GM12864 (cell line): ENCODE measurements around the gene MYH11.
"Not testable (repeated sequence)": the region's sequence is repeated elsewhere in the genome, so short reads cannot be mapped to it uniquely, and the experiment has no call there.

Experiments used
- DNase-seq: peaks from one replicate; pipeline ENCODE4 v3.0.0-alpha.2; 2011; ENCODE audit warnings: low read depth
- H3K4me3 ChIP-seq: 2 replicates; pipeline ENCODE4 v1.5.1; 2011; ENCODE audit warnings: mild to moderate bottlenecking, low read depth, low read length, control low read depth
- TF ChIP-seq, protein P1 (sequence below): IDR thresholded peaks from 2 replicates; pipeline ENCODE4 v1.5.1; 2011; ENCODE audit warnings: low read depth, mild to moderate bottlenecking, moderate library complexity, low read length, control low read depth, inconsistent platforms; ENCODE audit errors: missing control alignments

Gene MYH11

DNA sequence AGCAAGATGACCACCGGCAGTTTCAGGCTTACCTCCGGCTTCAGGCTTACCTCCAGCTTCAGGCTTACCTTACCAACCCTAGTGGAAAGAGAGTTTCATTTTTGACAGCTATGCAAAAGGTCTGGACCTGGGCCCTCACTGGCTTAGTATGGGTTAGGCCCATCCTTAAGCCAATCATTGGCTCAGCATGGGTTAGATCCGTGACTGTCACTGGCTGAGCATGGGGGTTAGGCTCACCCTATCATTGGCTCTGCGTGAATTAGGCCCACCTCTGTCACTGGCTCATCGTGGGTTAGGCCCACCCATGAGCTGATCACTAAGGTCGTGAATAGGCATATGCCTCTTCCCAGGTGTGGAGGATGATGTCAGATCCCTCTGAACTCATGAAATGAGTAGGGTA is 198.7 kb downstream of the MYH11 start:
- no peak overlapping the region for H3K4me3 ChIP-seq
- no peak for DNase-seq
- TF ChIP-seq, protein P1, sequence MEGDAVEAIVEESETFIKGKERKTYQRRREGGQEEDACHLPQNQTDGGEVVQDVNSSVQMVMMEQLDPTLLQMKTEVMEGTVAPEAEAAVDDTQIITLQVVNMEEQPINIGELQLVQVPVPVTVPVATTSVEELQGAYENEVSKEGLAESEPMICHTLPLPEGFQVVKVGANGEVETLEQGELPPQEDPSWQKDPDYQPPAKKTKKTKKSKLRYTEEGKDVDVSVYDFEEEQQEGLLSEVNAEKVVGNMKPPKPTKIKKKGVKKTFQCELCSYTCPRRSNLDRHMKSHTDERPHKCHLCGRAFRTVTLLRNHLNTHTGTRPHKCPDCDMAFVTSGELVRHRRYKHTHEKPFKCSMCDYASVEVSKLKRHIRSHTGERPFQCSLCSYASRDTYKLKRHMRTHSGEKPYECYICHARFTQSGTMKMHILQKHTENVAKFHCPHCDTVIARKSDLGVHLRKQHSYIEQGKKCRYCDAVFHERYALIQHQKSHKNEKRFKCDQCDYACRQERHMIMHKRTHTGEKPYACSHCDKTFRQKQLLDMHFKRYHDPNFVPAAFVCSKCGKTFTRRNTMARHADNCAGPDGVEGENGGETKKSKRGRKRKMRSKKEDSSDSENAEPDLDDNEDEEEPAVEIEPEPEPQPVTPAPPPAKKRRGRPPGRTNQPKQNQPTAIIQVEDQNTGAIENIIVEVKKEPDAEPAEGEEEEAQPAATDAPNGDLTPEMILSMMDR: no peak

DNA sequence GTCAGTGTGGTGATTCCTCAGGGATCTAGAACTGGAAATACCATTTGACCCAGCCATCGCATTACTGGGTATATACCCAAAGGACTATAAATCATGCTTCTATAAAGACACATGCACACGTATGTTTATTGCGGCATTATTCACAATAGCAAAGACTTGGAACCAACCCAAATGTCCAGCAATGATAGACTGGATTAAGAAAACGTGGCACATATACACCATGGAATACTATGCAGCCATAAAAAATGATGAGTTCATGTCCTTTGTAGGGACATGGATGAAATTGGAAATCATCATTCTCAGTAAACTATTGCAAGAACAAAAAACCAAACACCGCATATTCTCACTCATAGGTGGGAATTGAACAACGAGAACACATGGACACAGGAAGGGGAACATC is 201.3 kb downstream of the MYH11 start:
- DNase-seq, H3K4me3 ChIP-seq: not testable (repeated sequence)

DNA sequence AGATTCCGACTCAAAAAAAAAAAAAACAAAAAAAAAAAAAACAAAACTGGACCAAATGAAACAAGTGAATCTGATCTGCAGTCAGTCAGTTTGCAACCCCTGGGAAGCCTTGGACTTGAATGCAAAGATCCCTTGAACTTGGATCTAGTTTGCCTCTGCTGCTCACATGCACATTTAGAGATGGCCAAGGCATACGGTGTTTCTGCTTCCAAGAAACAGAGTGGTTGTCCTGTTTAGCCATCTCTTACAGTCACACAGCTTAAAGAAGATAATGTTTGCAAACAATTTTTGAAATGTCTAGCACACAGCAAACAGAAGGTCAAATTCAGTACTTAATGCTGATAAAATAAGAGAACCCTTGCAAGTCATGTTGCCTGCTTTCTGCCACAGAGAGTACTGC is 202.2 kb downstream of the MYH11 start:
- no peak overlapping the region for H3K4me3 ChIP-seq
- TF ChIP-seq, protein P1: no peak
- DNase-seq: no peak

DNA sequence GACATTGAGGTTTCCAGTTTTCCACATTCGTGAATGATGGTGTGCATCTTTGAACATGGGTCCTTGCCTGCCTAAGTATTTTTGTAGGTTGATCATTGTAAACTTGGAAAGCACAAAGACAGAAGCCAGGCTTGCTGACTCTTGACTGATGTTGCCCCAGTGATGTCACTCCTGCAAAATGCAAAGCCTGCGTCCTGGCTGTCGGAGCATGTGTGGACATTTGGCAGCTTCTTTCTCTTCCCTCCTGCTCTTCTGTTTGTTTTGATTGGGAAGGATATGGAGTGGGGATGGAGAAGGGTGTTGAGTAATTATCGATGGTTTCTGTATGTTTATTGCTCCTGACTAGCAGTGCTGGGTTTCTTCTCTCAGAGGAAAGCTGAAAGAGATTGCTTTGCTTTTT is 203.6 kb downstream of the MYH11 start:
- no peak for DNase-seq
- H3K4me3 ChIP-seq: no peak overlapping the region; the same call in 1 of the 2 replicates
- TF ChIP-seq, protein P1: no peak
